Colonic mucosa (tissue), 4 donors: ENCODE results near the gene USP46. TPM values are rescaled to one million over a fixed set of nuclear protein-coding genes. Genes with fewer than 3 reads are reported as not detected.

Experiments used
- DNase-seq: peaks from one replicate; pipeline ENCODE4 v3.0.0-alpha.2; 2020
- H3K27ac ChIP-seq: fragments of 200-600 bp; one replicate; pipeline ENCODE4 v1.8.0; 2021
- H3K27me3 ChIP-seq: fragments of 200-600 bp; one replicate; pipeline ENCODE4 v1.8.0; 2021
- H3K36me3 ChIP-seq: fragments of 200-600 bp; one replicate; pipeline ENCODE4 v1.8.0; 2021
- H3K4me1 ChIP-seq: fragments of 200-600 bp; one replicate; pipeline ENCODE4 v1.8.0; 2021; ENCODE audit warnings: mild to moderate bottlenecking
- H3K4me3 ChIP-seq: fragments of 200-600 bp; one replicate; pipeline ENCODE4 v1.8.0; 2021
- H3K9ac ChIP-seq, 2 donors: one replicate each; pipeline ENCODE4 v1.7.0; 2013; ENCODE audit warnings: control low read depth in 2 of 2, low read depth in 2 of 2, low read length in 2 of 2
- H3K9me3 ChIP-seq: fragments of 200-600 bp; one replicate; pipeline ENCODE4 v1.8.0; 2021
- intact Hi-C: fragments of 100-400 bp; cut with DNase I; formaldehyde crosslinking; loops from one replicate; pipeline ENCODE4 v1.14.1; 2022
- total RNA-seq, 2 donors: library from RNA; stranded (reverse); fragmentation: NEBNext Ultra II Directional in 1 of 2; extraction: Animal tissue kit (Norgen Biotek cat#: 25700) in 1 of 2; gene quantifications; one replicate each; pipeline ENCODE4 v1.2.1, GENCODE V29; 2021
- TF ChIP-seq, protein P1 (sequence below): fragments of 200-600 bp; IDR thresholded peaks from one replicate; pipeline ENCODE4 v1.8.0; 2022; ENCODE audit warnings: antibody characterized with exemption, mild to moderate bottlenecking
- donor health status: healthy.
- donor health status: DM: no; HTN: no; CAD: no.
- donor health status: DM: no; HTN: no; CAD: no.

The USP46 gene
- total RNA-seq, 2 donors from 2014 or later = 10.0 to 15.0 TPM

DNA sequence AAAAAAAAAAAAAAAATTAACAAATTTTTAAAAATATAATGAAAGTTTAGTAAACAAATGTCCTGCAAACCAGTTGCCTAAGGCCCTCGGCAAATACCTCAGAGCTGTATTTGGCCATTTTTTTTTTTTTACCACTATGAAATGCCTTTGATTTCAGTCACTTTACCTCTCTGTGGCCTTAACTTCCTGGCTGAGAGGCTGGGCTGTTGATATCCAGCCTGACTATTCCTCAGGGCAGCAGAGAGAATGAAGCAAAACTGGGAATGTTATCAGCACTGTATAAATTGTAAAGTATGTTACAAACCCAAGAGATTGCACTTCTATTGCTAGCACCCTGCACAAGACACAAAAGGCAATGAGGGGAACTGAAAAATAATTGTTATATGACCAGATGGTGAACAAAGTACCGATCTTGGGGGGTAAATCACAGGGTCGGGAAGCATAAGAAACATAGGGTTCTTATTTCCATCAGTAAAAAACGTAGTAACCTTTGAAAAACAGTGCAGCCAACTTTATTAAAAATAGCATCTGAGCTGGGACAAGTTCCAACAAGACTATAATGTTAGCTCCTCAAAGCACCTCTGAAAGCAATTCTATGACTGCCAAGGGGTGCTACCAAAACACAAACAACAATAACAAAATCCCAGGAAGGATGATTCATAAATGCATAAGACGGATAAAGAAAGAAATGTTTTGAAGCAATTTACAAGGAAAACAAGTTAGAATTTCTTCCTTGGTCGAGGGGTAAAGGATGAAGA is 18.1 kb downstream of the USP46 start:
- intact Hi-C loops = no loop called here
- Histone ChIP-seq H3K9ac (no peak overlapping the region), H3K9me3 (no peaks in the 10 kb centered on the region), H3K27me3 (no peaks in the 10 kb centered on the region), H3K4me1 (no peaks in the 10 kb centered on the region), H3K36me3 (no peaks in the 10 kb centered on the region), H3K4me3 (no peak overlapping the region), H3K27ac (no peak overlapping the region)
- DNase-seq = no peak
- TF ChIP-seq, protein P1, sequence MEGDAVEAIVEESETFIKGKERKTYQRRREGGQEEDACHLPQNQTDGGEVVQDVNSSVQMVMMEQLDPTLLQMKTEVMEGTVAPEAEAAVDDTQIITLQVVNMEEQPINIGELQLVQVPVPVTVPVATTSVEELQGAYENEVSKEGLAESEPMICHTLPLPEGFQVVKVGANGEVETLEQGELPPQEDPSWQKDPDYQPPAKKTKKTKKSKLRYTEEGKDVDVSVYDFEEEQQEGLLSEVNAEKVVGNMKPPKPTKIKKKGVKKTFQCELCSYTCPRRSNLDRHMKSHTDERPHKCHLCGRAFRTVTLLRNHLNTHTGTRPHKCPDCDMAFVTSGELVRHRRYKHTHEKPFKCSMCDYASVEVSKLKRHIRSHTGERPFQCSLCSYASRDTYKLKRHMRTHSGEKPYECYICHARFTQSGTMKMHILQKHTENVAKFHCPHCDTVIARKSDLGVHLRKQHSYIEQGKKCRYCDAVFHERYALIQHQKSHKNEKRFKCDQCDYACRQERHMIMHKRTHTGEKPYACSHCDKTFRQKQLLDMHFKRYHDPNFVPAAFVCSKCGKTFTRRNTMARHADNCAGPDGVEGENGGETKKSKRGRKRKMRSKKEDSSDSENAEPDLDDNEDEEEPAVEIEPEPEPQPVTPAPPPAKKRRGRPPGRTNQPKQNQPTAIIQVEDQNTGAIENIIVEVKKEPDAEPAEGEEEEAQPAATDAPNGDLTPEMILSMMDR = no peak

DNA sequence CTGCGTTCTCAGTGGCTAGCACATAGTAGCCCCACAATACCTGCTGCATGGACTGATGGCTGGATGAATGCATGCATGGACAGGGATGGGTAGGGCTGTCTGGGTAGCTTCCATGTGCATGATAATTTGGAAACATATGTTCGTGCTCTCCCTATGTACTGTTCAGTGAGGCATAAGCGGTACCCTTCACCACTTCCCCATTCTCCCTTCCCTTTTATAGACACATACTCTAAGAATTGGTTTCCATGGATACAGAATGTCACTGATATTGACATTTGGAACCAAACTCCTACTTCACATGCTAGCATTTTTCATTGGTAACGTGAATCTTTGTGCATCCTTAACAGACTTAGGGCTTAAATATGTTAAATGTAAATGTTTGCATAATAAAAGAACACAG is 20.4 kb downstream of the USP46 start:
- TF ChIP-seq, protein P1 = no peak
- no peaks in the 10 kb centered on the region for H3K27me3 ChIP-seq
- H3K4me3 ChIP-seq = no peak overlapping the region
- no peaks in the 10 kb centered on the region for H3K4me1 ChIP-seq
- H3K9me3 ChIP-seq = no peaks in the 10 kb centered on the region
- H3K9ac ChIP-seq = no peak overlapping the region
- no peak for DNase-seq
- H3K36me3 ChIP-seq = no peaks in the 10 kb centered on the region
- no peak overlapping the region for H3K27ac ChIP-seq
- intact Hi-C loops = no loop called here

GRCh38 chr4:52637116-52637515 is 22.0 kb downstream of the USP46 start:
- TF ChIP-seq, protein P1 = no peak
- H3K27me3 ChIP-seq = no peaks in the 10 kb centered on the region
- DNase-seq = no peak
- H3K9me3 ChIP-seq = no peaks in the 10 kb centered on the region
- H3K4me1 ChIP-seq = no peaks in the 10 kb centered on the region
- H3K27ac ChIP-seq = no peak overlapping the region
- intact Hi-C loops = no loop called here
- no peaks in the 10 kb centered on the region for H3K36me3 ChIP-seq
- no peak overlapping the region for H3K4me3 ChIP-seq
- no peak overlapping the region for H3K9ac ChIP-seq

DNA sequence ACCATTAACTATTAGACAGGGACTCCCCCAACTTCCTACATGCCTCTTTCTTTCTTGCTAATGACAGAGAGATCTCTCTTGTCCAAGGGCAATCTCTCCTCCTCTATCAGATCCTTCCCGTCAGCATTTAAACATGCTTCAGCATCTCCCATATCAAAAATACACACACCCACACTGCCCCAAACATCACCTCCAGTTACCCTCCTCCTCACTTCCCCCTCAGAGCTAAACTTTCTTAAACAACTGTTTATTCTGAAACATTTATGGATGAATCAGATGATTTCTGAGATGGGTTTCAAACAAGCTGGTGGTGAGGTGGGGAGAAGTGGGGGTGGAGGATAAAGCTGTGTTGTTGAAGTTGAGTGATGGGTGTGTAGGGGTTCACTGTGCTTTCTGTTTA is 23.5 kb downstream of the USP46 start:
- Histone ChIP-seq H3K4me1 (no peaks in the 10 kb centered on the region), H3K9ac (no peak overlapping the region), H3K27ac (no peak overlapping the region), H3K4me3 (no peak overlapping the region), H3K9me3 (no peaks in the 10 kb centered on the region), H3K27me3 (no peaks in the 10 kb centered on the region), H3K36me3 (no peaks in the 10 kb centered on the region)
- intact Hi-C loops = no loop called here
- DNase-seq = no peak
- TF ChIP-seq, protein P1 = no peak

- no peaks in the 10 kb centered on the region for H3K9me3 ChIP-seq
- DNase-seq = no peak
- no peak overlapping the region for H3K27ac ChIP-seq
- no peak overlapping the region for H3K9ac ChIP-seq
- no peaks in the 10 kb centered on the region for H3K27me3 ChIP-seq
- H3K4me3 ChIP-seq = no peak overlapping the region
- no peaks in the 10 kb centered on the region for H3K4me1 ChIP-seq
- no peaks in the 10 kb centered on the region for H3K36me3 ChIP-seq
- TF ChIP-seq, protein P1 = no peak
- intact Hi-C loops = no loop called here
Measured at GRCh38 chr4:52635130-52635529, 24.0 kb downstream of the USP46 start.
